Natural killer cell (primary cell): ENCODE results near the gene TBKBP1. TPM values are rescaled to one million over a fixed set of nuclear protein-coding genes. Genes with fewer than 3 reads are reported as not detected.

ENCODE experiments used
- ATAC-seq, 3 donors: fragments of 150-1000 bp in 2 of 3; fragments of 200-7000 bp in 1 of 3; cut with Tn5 transposase; 1 replicate in 1 of 3; 2 replicates in 2 of 3; pipeline ENCODE4 v1.10.0; 2021; ENCODE audit warnings: mild to moderate bottlenecking in 2 of 3, moderate library complexity in 2 of 3
- DNase-seq, 2 donors: peaks; one replicate each; pipeline versions ENCODE4 v3.0.0 to v3.0.0-alpha.2; 2013 to 2021; ENCODE audit warnings: mixed read lengths in 1 of 2
- H3K27ac ChIP-seq: one replicate; pipeline ENCODE4 v1.5.1; 2013; ENCODE audit warnings: mild to moderate bottlenecking, low read length
- H3K27me3 ChIP-seq: one replicate; pipeline ENCODE4 v1.6.1; 2013; ENCODE audit warnings: low read length; ENCODE audit not compliant: control insufficient read depth, insufficient read depth
- H3K36me3 ChIP-seq: one replicate; pipeline ENCODE4 v1.6.1; 2013; ENCODE audit warnings: low read length; ENCODE audit not compliant: control insufficient read depth, insufficient read depth
- H3K4me1 ChIP-seq: one replicate; pipeline ENCODE4 v1.6.1; 2013; ENCODE audit warnings: low read length; ENCODE audit not compliant: control insufficient read depth, insufficient read depth
- H3K4me3 ChIP-seq: one replicate; pipeline ENCODE4 v1.5.1; 2013; ENCODE audit warnings: low read length
- H3K9me3 ChIP-seq: one replicate; pipeline ENCODE4 v1.6.1; 2013; ENCODE audit warnings: low read length; ENCODE audit not compliant: control insufficient read depth, insufficient read depth
- H3K27ac Mint-ChIP-seq, 2 donors: one replicate each; pipeline ENCODE4 v1.8.0; 2022; ENCODE audit warnings: mild to moderate bottlenecking in 2 of 2, mixed read lengths in 2 of 2, moderate library complexity in 1 of 2
- H3K27me3 Mint-ChIP-seq, 2 donors: one replicate each; pipeline ENCODE4 v1.8.0; 2022; ENCODE audit warnings: low read depth in 2 of 2, mixed read lengths in 2 of 2
- H3K36me3 Mint-ChIP-seq: one replicate; pipeline ENCODE4 v1.8.0; 2022; ENCODE audit warnings: mixed read lengths
- H3K4me1 Mint-ChIP-seq, 2 donors: one replicate each; pipeline ENCODE4 v1.8.0; 2022; ENCODE audit warnings: mixed read lengths in 2 of 2
- H3K4me3 Mint-ChIP-seq: one replicate; pipeline ENCODE4 v1.8.0; 2022; ENCODE audit warnings: mild to moderate bottlenecking, moderate library complexity, mixed read lengths
- H3K9me3 Mint-ChIP-seq, 2 donors: one replicate each; pipeline ENCODE4 v1.8.0; 2022; ENCODE audit warnings: mixed read lengths in 2 of 2
- CTCF ChIP-seq: fragments of 200-600 bp; IDR thresholded peaks from one replicate; pipeline ENCODE4 v1.8.0; 2022; ENCODE audit warnings: antibody characterized with exemption
- WGBS: methylation state at CpG from one replicate; pipeline ENCODE4 v1.1.7; 2013; ENCODE audit warnings: missing lambda C conversion rate; ENCODE audit not compliant: insufficient coverage; 5-methylcytosine and 5-hydroxymethylcytosine counted together
- intact Hi-C: fragments of 100-400 bp; cut with micrococcal nuclease; formaldehyde crosslinking; loops from one replicate; pipeline ENCODE4 v1.14.2; 2022
- total RNA-seq, 4 donors: library from RNA; stranded (reverse); fragments of 120-200 nt in 1 of 4; gene quantifications; one replicate each; pipeline versions ENCODE4 v1.2.3 to v1.2.4, GENCODE V29; 2013 to 2022

TBKBP1 gene
- total RNA-seq, 3 donors from 2014 or later (not counting 1 experiment from before 2014, with no cell fraction given), result 21.4 to 38.9 (median 37.6) TPM

GRCh38 chr17:47715669-47716325, 21.8 kb downstream of the TBKBP1 start:
- no peak for TF ChIP-seq CTCF
- WGBS, result 38% methylated on average over 6 of the region's 10 CpGs
- ATAC-seq, result peak; percentile 25 to 63 (median 42)
- H3K4me3 ChIP-seq, result no peak overlapping the region
- H3K9me3 ChIP-seq, result no peaks in the 10 kb centered on the region
- peak overlapping the region; percentile 89 to 93 for H3K27ac Mint-ChIP-seq
- H3K27me3 ChIP-seq, result no peaks in the 10 kb centered on the region
- no peaks in the 10 kb centered on the region for H3K36me3 Mint-ChIP-seq
- H3K4me3 Mint-ChIP-seq, result peak overlapping the region; percentile 89
- peaks cover 5% of the 10 kb centered on the region for H3K36me3 ChIP-seq
- H3K27me3 Mint-ChIP-seq, result no peaks in the 10 kb centered on the region
- H3K27ac ChIP-seq, result peak overlapping the region; percentile 81
- intact Hi-C loops, result no loop called here
- peaks cover 83 to 100% of the 10 kb centered on the region in 2 donors for H3K4me1 Mint-ChIP-seq
- H3K9me3 Mint-ChIP-seq, result no peaks in the 10 kb centered on the region
- DNase-seq, result peak in 1 of 2 donors; percentile 40
- H3K4me1 ChIP-seq, result peaks cover 100% of the 10 kb centered on the region

- 45% methylated on average over 3 of the region's 3 CpGs for WGBS
- DNase-seq, result no peak
- H3K27ac Mint-ChIP-seq, result peak overlapping the region; percentile 89 to 93
- no peaks in the 10 kb centered on the region for H3K27me3 ChIP-seq
- H3K9me3 Mint-ChIP-seq, result no peaks in the 10 kb centered on the region
- no peaks in the 10 kb centered on the region for H3K9me3 ChIP-seq
- no peak overlapping the region for H3K4me3 ChIP-seq
- no peaks in the 10 kb centered on the region for H3K36me3 Mint-ChIP-seq
- TF ChIP-seq CTCF, result no peak
- peaks cover 100% of the 10 kb centered on the region for H3K4me1 ChIP-seq
- no peak for ATAC-seq
- peak overlapping the region; percentile 89 for H3K4me3 Mint-ChIP-seq
- H3K4me1 Mint-ChIP-seq, result peaks cover 80 to 100% of the 10 kb centered on the region in 2 donors
- intact Hi-C loops, result no loop called here
- H3K27ac ChIP-seq, result peak overlapping the region; percentile 81
- no peaks in the 10 kb centered on the region for H3K27me3 Mint-ChIP-seq
- peaks cover 1% of the 10 kb centered on the region for H3K36me3 ChIP-seq
Measured at GRCh38 chr17:47716375-47716774, 22.4 kb downstream of the TBKBP1 start.

- peak overlapping the region; percentile 81 for H3K27ac ChIP-seq
- H3K27ac Mint-ChIP-seq, result peak overlapping the region; percentile 89 to 93
- intact Hi-C loops, result no loop called here
Measured at GRCh38 chr17:47717261-47717697, 23.3 kb downstream of the TBKBP1 start.

More at GRCh38 chr17:47717261-47717697, 23.3 kb downstream of the TBKBP1 start:
- peak; percentile 17 to 60 (median 54) for ATAC-seq
- no peaks in the 10 kb centered on the region for H3K27me3 Mint-ChIP-seq
- DNase-seq, result peak in 1 of 2 donors; percentile 68
- no peaks in the 10 kb centered on the region for H3K9me3 ChIP-seq
- no peaks in the 10 kb centered on the region for H3K36me3 Mint-ChIP-seq
- 39% methylated on average over 1 of the region's 2 CpGs for WGBS
- H3K27me3 ChIP-seq, result no peaks in the 10 kb centered on the region
- H3K4me1 Mint-ChIP-seq, result peaks cover 86 to 100% of the 10 kb centered on the region in 2 donors
- peaks cover 100% of the 10 kb centered on the region for H3K4me1 ChIP-seq
- no peaks in the 10 kb centered on the region for H3K36me3 ChIP-seq
- peak overlapping the region; percentile 86 for H3K4me3 Mint-ChIP-seq
- no peak overlapping the region for H3K4me3 ChIP-seq
- TF ChIP-seq CTCF, result peak; percentile 49
- H3K9me3 Mint-ChIP-seq, result no peaks in the 10 kb centered on the region
